ENCODE measurements around the gene DDX3X. TPM values are rescaled to one million over a fixed set of nuclear protein-coding genes. Genes with fewer than 3 reads are reported as not detected.

The DDX3X gene
- polyA plus RNA-seq, 1 donor from 2014 or later: 165 TPM

GRCh38 chrX:41352329-41352838, 18.4 kb downstream of the DDX3X start:
- Histone ChIP-seq H3K79me2 (replicated peaks; ENCODE audit: insufficient read depth, low read length) (no peaks in the 10 kb centered on the region), H2AFZ (ENCODE audit: low read depth, low read length) (no peak overlapping the region), H3K36me3 (ENCODE audit: insufficient read depth, low read length) (no peaks in the 10 kb centered on the region), H3F3A (ENCODE audit: insufficient read depth, low read length, poor library complexity, severe bottlenecking) (no peaks in the 10 kb centered on the region), H4K20me1 (ENCODE audit: insufficient read depth) (no peaks in the 10 kb centered on the region), H3K27ac (ENCODE audit: low read length) (no peak overlapping the region), H3K9me2 (ENCODE audit: insufficient read depth, low read length) (no peaks in the 10 kb centered on the region), H3K27me3 (ENCODE audit: insufficient read depth, low read depth, low read length) (no peaks in the 10 kb centered on the region), H3K4me2 (ENCODE audit: low read length) (no peak overlapping the region), H3K4me3 (ENCODE audit: low read length) (no peak overlapping the region), H3K9me3 (ENCODE audit: low read length) (no peaks in the 10 kb centered on the region), H3K9ac (ENCODE audit: low read length) (no peak overlapping the region)
- TF ChIP-seq CTCF (IDR thresholded peaks at IDR 0.05; ENCODE audit: poor library complexity, severe bottlenecking): no peak
- TF ChIP-seq TAF1 (IDR thresholded peaks at IDR 0.05; ENCODE audit: low read depth): no peak
- TF ChIP-seq MXI1 (conservative IDR thresholded peaks at IDR 0.05; ENCODE audit: poor library complexity, severe bottlenecking): no peak
- TF ChIP-seq RAD21 (conservative IDR thresholded peaks at IDR 0.05): no peak
- no peak for TF ChIP-seq REST (IDR thresholded peaks at IDR 0.05; ENCODE audit: borderline replicate concordance)
- TF ChIP-seq POLR2AphosphoS5 (IDR thresholded peaks at IDR 0.05): no peak
- no peak for TF ChIP-seq EZH2 (IDR thresholded peaks at IDR 0.05; ENCODE audit: borderline replicate concordance, insufficient read depth, low read length, poor library complexity, severe bottlenecking)
- no peak for TF ChIP-seq EP300 (conservative IDR thresholded peaks at IDR 0.05; ENCODE audit: poor library complexity, severe bottlenecking)
- TF ChIP-seq SMC3 (conservative IDR thresholded peaks at IDR 0.05; ENCODE audit: poor library complexity): no peak

- H3K9me3 ChIP-seq (ENCODE audit: low read length): no peaks in the 10 kb centered on the region
- H3F3A ChIP-seq (ENCODE audit: insufficient read depth, low read length, poor library complexity, severe bottlenecking): no peaks in the 10 kb centered on the region
- no peaks in the 10 kb centered on the region for H3K9me2 ChIP-seq (ENCODE audit: insufficient read depth, low read length)
- no peaks in the 10 kb centered on the region for H4K20me1 ChIP-seq (ENCODE audit: insufficient read depth)
- no peak overlapping the region for H3K27ac ChIP-seq (ENCODE audit: low read length)
- no peaks in the 10 kb centered on the region for H3K36me3 ChIP-seq (ENCODE audit: insufficient read depth, low read length)
- no peak for TF ChIP-seq SMC3 (conservative IDR thresholded peaks at IDR 0.05; ENCODE audit: poor library complexity)
- no peak for TF ChIP-seq MXI1 (conservative IDR thresholded peaks at IDR 0.05; ENCODE audit: poor library complexity, severe bottlenecking)
- no peak for TF ChIP-seq REST (IDR thresholded peaks at IDR 0.05; ENCODE audit: borderline replicate concordance)
- no peak for TF ChIP-seq EP300 (conservative IDR thresholded peaks at IDR 0.05; ENCODE audit: poor library complexity, severe bottlenecking)
- no peak overlapping the region for H3K9ac ChIP-seq (ENCODE audit: low read length)
- H3K27me3 ChIP-seq (ENCODE audit: insufficient read depth, low read depth, low read length): no peaks in the 10 kb centered on the region
- H3K79me2 ChIP-seq (replicated peaks; ENCODE audit: insufficient read depth, low read length): no peaks in the 10 kb centered on the region
- H2AFZ ChIP-seq (ENCODE audit: low read depth, low read length): no peak overlapping the region
- no peak overlapping the region for H3K4me2 ChIP-seq (ENCODE audit: low read length)
- no peak overlapping the region for H3K4me3 ChIP-seq (ENCODE audit: low read length)
These were observed 20.0 kb downstream of the DDX3X start for GRCh38 chrX:41353985-41354384.
